DMS79 treated with DMSO at 0.1 percent for 48 hours (cell line): ENCODE measurements around the gene TRAM2.

Source experiments
- DNase-seq: peaks from one replicate; lab custom pipeline; 2025; lab: John Stamatoyannopoulos, UW

TRAM2 gene

GRCh38 chr6:52529311-52529710 is 47.5 kb downstream of the TRAM2 start:
- no peak for DNase-seq

- DNase-seq = no peak
These were observed 49.4 kb downstream of the TRAM2 start for GRCh38 chr6:52527436-52527835.

- DNase-seq = no peak
These were observed 50.2 kb downstream of the TRAM2 start for GRCh38 chr6:52526634-52527033.

- no peak for DNase-seq
These were observed 51.9 kb downstream of the TRAM2 start for GRCh38 chr6:52524918-52525317.

- DNase-seq = no peak
These were observed 53.3 kb downstream of the TRAM2 start for GRCh38 chr6:52523378-52524142.

GRCh38 chr6:52522655-52523054 is 54.2 kb downstream of the TRAM2 start:
- no peak for DNase-seq

GRCh38 chr6:52522151-52522626 is 54.7 kb downstream of the TRAM2 start:
- no peak for DNase-seq

- no peak for DNase-seq
These were observed 57.2 kb downstream of the TRAM2 start for GRCh38 chr6:52519618-52520017.

GRCh38 chr6:52518279-52518945 is 58.4 kb downstream of the TRAM2 start:
- no peak for DNase-seq

- no peak for DNase-seq
These were observed 59.2 kb downstream of the TRAM2 start for GRCh38 chr6:52517502-52518278.

GRCh38 chr6:52516943-52517342 is 59.9 kb downstream of the TRAM2 start:
- DNase-seq = no peak

- no peak for DNase-seq
These were observed 60.6 kb downstream of the TRAM2 start for GRCh38 chr6:52516269-52516668.

GRCh38 chr6:52515219-52515960 is 61.5 kb downstream of the TRAM2 start:
- DNase-seq = no peak

- DNase-seq = no peak
These were observed 62.3 kb downstream of the TRAM2 start for GRCh38 chr6:52514514-52514913.

- no peak for DNase-seq
These were observed 63.0 kb downstream of the TRAM2 start for GRCh38 chr6:52513896-52514295.

- no peak for DNase-seq
These were observed 63.4 kb downstream of the TRAM2 start for GRCh38 chr6:52513464-52513863.

- DNase-seq = no peak
These were observed 64.7 kb downstream of the TRAM2 start for GRCh38 chr6:52512199-52512598.

- DNase-seq = no peak
These were observed 65.2 kb downstream of the TRAM2 start for GRCh38 chr6:52511572-52512151.

- DNase-seq = no peak
These were observed 65.7 kb downstream of the TRAM2 start for GRCh38 chr6:52511163-52511562.

- no peak for DNase-seq
These were observed 66.7 kb downstream of the TRAM2 start for GRCh38 chr6:52510213-52510562.

- no peak for DNase-seq
These were observed 67.3 kb downstream of the TRAM2 start for GRCh38 chr6:52509281-52510212.
